ENCODE results near the gene EPN3.

- TF ChIP-seq CTCF (tag by site-specific recombination; IDR thresholded peaks at IDR 0.05) (peak; percentile 94), TCF7L2 (IDR thresholded peaks at IDR 0.05; ENCODE audit: borderline replicate concordance, low read depth, low read length) (no peak), KLF10 (tag by site-specific recombination; IDR thresholded peaks at IDR 0.05) (peak; percentile 70; the same call in 1 of the 2 replicates), ATF2 (tag by site-specific recombination; IDR thresholded peaks at IDR 0.05; ENCODE audit: low read depth) (no peak)
Measured at GRCh38 chr17:50547035-50547735, 14.7 kb downstream of the EPN3 start, which contains the start of gene SPATA20.

Data from HEK293 (cell line).